ENCODE data around the gene YLPM1. TPM values are rescaled to one million over a fixed set of nuclear protein-coding genes. Genes with fewer than 3 reads are reported as not detected.

Gene YLPM1
- total and polyA plus RNA-seq, 12 donors: 24.0 to 58.6 (median 46.5) TPM

DNA sequence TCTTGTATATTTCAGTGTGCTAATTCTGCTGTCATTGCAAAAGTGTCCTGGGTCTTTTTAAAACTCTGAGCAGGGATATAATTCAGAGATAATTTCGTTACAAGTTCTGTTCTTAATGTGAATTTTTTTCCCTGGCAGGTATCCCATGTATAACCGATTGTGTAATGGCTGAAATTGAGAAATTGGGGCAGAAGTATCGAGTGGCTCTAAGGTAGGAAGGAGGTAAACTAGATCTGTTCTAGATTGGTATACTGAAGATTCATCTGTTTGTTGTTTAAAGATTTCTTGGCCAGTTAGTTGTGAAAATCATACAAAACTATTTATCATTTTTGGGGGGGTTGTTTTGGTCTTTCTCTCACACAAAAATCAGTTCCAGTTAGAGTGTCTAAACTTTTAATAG, 40.0 kb upstream of the YLPM1 start:
- TF ChIP-seq, protein P1, sequence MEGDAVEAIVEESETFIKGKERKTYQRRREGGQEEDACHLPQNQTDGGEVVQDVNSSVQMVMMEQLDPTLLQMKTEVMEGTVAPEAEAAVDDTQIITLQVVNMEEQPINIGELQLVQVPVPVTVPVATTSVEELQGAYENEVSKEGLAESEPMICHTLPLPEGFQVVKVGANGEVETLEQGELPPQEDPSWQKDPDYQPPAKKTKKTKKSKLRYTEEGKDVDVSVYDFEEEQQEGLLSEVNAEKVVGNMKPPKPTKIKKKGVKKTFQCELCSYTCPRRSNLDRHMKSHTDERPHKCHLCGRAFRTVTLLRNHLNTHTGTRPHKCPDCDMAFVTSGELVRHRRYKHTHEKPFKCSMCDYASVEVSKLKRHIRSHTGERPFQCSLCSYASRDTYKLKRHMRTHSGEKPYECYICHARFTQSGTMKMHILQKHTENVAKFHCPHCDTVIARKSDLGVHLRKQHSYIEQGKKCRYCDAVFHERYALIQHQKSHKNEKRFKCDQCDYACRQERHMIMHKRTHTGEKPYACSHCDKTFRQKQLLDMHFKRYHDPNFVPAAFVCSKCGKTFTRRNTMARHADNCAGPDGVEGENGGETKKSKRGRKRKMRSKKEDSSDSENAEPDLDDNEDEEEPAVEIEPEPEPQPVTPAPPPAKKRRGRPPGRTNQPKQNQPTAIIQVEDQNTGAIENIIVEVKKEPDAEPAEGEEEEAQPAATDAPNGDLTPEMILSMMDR (IDR thresholded peaks at IDR 0.05): no peak
- no peak for TF ChIP-seq POLR2A (IDR thresholded peaks at IDR 0.05)
- Histone ChIP-seq H3K4me3 (no peak overlapping the region), H3K4me1 (replicated peaks in 1 of 2) (no peaks in the 10 kb centered on the region), H3K27me3 (no peaks in the 10 kb centered on the region), H3K9me3 (replicated peaks in 1 of 3) (no peaks in the 10 kb centered on the region), H3K27ac (no peak overlapping the region), H3K36me3 (replicated peaks in 1 of 2) (peaks cover 0 to 30% of the 10 kb centered on the region in 2 donors)
- intact Hi-C loops (cut with DNase I): no loop called here
- no peak for DNase-seq
- WGBS, 4 donors: 67 to 81% (median 73%) methylated on average over 3 of the region's 3 CpGs

- DNase-seq: no peak
- H3K4me3 ChIP-seq: no peak overlapping the region
- TF ChIP-seq POLR2A (IDR thresholded peaks at IDR 0.05): no peak
- TF ChIP-seq, protein P1 (IDR thresholded peaks at IDR 0.05): no peak
- intact Hi-C loops (cut with DNase I): no loop called here
- H3K9me3 ChIP-seq (replicated peaks in 1 of 3): no peaks in the 10 kb centered on the region
- peaks cover 0 to 47% of the 10 kb centered on the region in 2 donors for H3K36me3 ChIP-seq (replicated peaks in 1 of 2)
- no peaks in the 10 kb centered on the region for H3K4me1 ChIP-seq (replicated peaks in 1 of 2)
- no peak overlapping the region for H3K27ac ChIP-seq
- no peaks in the 10 kb centered on the region for H3K27me3 ChIP-seq
- WGBS, 4 donors: 91 to 98% (median 93%) methylated on average over 2 of the region's 2 CpGs
Observed at GRCh38 chr14:74732387-74732786, 30.7 kb upstream of the YLPM1 start.

GRCh38 chr14:74733221-74733620, 29.9 kb upstream of the YLPM1 start:
- no peaks in the 10 kb centered on the region for H3K27me3 ChIP-seq
- peaks cover 0 to 47% of the 10 kb centered on the region in 2 donors for H3K36me3 ChIP-seq (replicated peaks in 1 of 2)
- H3K4me1 ChIP-seq (replicated peaks in 1 of 2): peaks cover 2 to 3% of the 10 kb centered on the region in 2 donors
- no peak for TF ChIP-seq POLR2A (IDR thresholded peaks at IDR 0.05)
- TF ChIP-seq, protein P1 (IDR thresholded peaks at IDR 0.05): no peak
- intact Hi-C loops (cut with DNase I): no loop called here
- 85 to 92% (median 88%) methylated on average over 3 of the region's 3 CpGs for WGBS, 4 donors
- DNase-seq: no peak
- H3K27ac ChIP-seq: no peak overlapping the region
- no peaks in the 10 kb centered on the region for H3K9me3 ChIP-seq (replicated peaks in 1 of 3)
- H3K4me3 ChIP-seq: no peak overlapping the region

- Histone ChIP-seq H3K27me3 (no peaks in the 10 kb centered on the region), H3K4me1 (replicated peaks in 1 of 2) (peaks cover 6 to 7% of the 10 kb centered on the region in 2 donors), H3K9me3 (replicated peaks in 1 of 3) (no peaks in the 10 kb centered on the region), H3K27ac (no peak overlapping the region), H3K4me3 (no peak overlapping the region), H3K36me3 (replicated peaks in 1 of 2) (peaks cover 0 to 47% of the 10 kb centered on the region in 2 donors)
- intact Hi-C loops (cut with DNase I): no loop called here
- TF ChIP-seq, protein P1 (IDR thresholded peaks at IDR 0.05): no peak
- no peak for TF ChIP-seq POLR2A (IDR thresholded peaks at IDR 0.05)
- no peak for DNase-seq
- WGBS, 4 donors: 82 to 92% (median 88%) methylated on average over 4 of the region's 4 CpGs
Observed at GRCh38 chr14:74735125-74735524, 28.0 kb upstream of the YLPM1 start.

Data from adrenal gland (tissue), 12 donors.